ENCODE measurements around the gene TM9SF4. TPM values are rescaled to one million over a fixed set of nuclear protein-coding genes. Genes with fewer than 3 reads are reported as not detected.
A peak's percentile ranks its signal among the peaks of the same experiment; 100 is the strongest.

The TM9SF4 gene
- total RNA-seq, 2 donors from 2014 or later, result 77.2 to 84.8 TPM

DNA sequence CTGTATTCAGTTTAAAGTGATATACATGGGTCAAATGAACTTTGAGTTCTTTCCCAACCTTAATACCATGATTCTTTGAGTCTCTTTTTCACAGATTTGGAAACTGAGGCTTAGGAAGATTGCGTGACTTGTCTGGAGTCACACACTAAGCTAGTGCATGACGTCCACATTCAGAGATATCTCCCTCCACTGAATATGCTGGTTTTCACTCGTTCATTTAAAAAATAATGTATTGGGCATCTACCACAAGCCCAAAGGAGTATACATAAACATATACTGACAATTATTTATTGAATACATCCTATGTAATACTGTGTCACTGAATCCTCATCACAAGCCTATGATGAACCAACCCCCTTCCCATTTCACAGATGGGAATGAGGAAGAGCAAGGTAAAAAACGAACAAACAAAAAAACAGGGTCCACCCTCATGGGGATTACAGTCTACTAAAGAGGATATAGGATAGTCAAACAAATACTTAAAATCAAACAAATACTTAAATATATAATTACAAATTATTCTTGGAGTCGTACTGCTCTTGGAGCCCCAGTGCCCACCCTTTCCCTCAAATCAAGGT lies 611 bp upstream of the TM9SF4 start:
- no peak for TF ChIP-seq CTCF (conservative IDR thresholded peaks at IDR 0.05)
- H3K9me3 ChIP-seq (ENCODE audit: control insufficient read depth, low read length), result no peaks in the 10 kb centered on the region
- DNase-seq, result no peak
- Mint-ChIP-seq H3K9me3 (no peaks in the 10 kb centered on the region), H3K27ac (no peak overlapping the region), H3K4me1 (peaks cover 7% of the 10 kb centered on the region), H3K27me3 (ENCODE audit: insufficient read depth) (peaks cover 14% of the 10 kb centered on the region), H3K4me3 (peak overlapping the region; percentile 98), H3K36me3 (ENCODE audit: low read depth) (peaks cover 8% of the 10 kb centered on the region)
- peak overlapping the region; percentile 98 for H3K9ac ChIP-seq (ENCODE audit: extremely low read depth, low read length, poor library complexity, severe bottlenecking)
- 64 to 86% methylated on average over 1 to 4 of the region's 5 CpGs for WGBS, 2 experiments (ENCODE audit: insufficient coverage in 1 of 2, insufficient read length in 1 of 2)
- H3K27me3 ChIP-seq (ENCODE audit: control insufficient read depth, insufficient read depth, low read length, poor library complexity, severe bottlenecking), result peaks cover 10% of the 10 kb centered on the region
- peak overlapping the region; percentile 93 for H3K4me3 ChIP-seq (ENCODE audit: low read length)
- H3K36me3 ChIP-seq (ENCODE audit: control insufficient read depth, insufficient read depth, low read length), result no peaks in the 10 kb centered on the region
- H3K4me1 ChIP-seq (ENCODE audit: control insufficient read depth, insufficient read depth, low read length), result no peaks in the 10 kb centered on the region
- H3K27ac ChIP-seq (ENCODE audit: low read depth, low read length), result no peak overlapping the region

DNA sequence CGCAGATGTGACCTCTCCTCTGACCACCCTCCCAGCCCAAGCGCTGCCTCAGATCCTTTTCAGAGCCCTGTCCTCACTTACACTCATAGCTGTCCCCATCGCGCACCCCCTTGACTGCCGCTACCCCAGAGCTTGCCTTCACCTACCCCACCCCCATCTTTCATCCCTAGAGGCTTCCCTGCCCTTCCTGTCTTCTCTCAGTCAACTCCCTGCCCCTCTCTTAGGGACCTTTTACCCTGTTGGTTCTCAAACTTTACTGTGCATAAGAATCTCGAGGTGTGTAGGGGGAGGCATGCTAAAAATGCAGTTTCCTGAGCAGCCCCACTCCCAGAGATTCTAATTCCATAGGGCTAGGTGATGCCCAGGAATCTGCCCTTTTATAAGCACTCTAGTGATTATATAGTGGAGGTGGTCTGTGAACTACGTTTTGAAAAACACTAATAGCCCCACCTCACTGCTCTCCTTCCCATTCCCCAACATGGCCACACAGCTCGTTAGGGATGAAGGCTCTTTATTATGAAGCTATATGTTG lies 725 bp downstream of the TM9SF4 start:
- Mint-ChIP-seq H3K27me3 (ENCODE audit: insufficient read depth) (peaks cover 2% of the 10 kb centered on the region), H3K36me3 (ENCODE audit: low read depth) (peaks cover 10% of the 10 kb centered on the region), H3K9me3 (no peaks in the 10 kb centered on the region), H3K4me1 (peaks cover 16% of the 10 kb centered on the region), H3K4me3 (peak overlapping the region; percentile 98), H3K27ac (peak overlapping the region; percentile 100)
- Histone ChIP-seq H3K9ac (ENCODE audit: extremely low read depth, low read length, poor library complexity, severe bottlenecking) (peak overlapping the region; percentile 98), H3K4me1 (ENCODE audit: control insufficient read depth, insufficient read depth, low read length) (peaks cover 8% of the 10 kb centered on the region), H3K36me3 (ENCODE audit: control insufficient read depth, insufficient read depth, low read length) (no peaks in the 10 kb centered on the region), H3K27ac (ENCODE audit: low read depth, low read length) (no peak overlapping the region), H3K9me3 (ENCODE audit: control insufficient read depth, low read length) (no peaks in the 10 kb centered on the region), H3K4me3 (ENCODE audit: low read length) (peak overlapping the region; percentile 93), H3K27me3 (ENCODE audit: control insufficient read depth, insufficient read depth, low read length, poor library complexity, severe bottlenecking) (no peaks in the 10 kb centered on the region)
- WGBS, 2 experiments (ENCODE audit: insufficient coverage in 1 of 2, insufficient read length in 1 of 2), result 0 to 5% methylated on average over 3 to 7 of the region's 8 CpGs
- DNase-seq, result no peak
- TF ChIP-seq CTCF (conservative IDR thresholded peaks at IDR 0.05), result no peak

GRCh38 chr20:32110727-32111126 lies 1.2 kb downstream of the TM9SF4 start:
- no peaks in the 10 kb centered on the region for H3K27me3 ChIP-seq (ENCODE audit: control insufficient read depth, insufficient read depth, low read length, poor library complexity, severe bottlenecking)
- no peak overlapping the region for H3K27ac ChIP-seq (ENCODE audit: low read depth, low read length)
- Mint-ChIP-seq H3K4me3 (peak overlapping the region; percentile 98), H3K27ac (no peak overlapping the region), H3K9me3 (no peaks in the 10 kb centered on the region), H3K4me1 (peaks cover 19% of the 10 kb centered on the region), H3K27me3 (ENCODE audit: insufficient read depth) (peaks cover 1% of the 10 kb centered on the region), H3K36me3 (ENCODE audit: low read depth) (peaks cover 11% of the 10 kb centered on the region)
- 91 to 100% methylated on average over 1 to 3 of the region's 3 CpGs for WGBS, 2 experiments (ENCODE audit: insufficient coverage in 1 of 2, insufficient read length in 1 of 2)
- no peaks in the 10 kb centered on the region for H3K36me3 ChIP-seq (ENCODE audit: control insufficient read depth, insufficient read depth, low read length)
- no peak for DNase-seq
- peak overlapping the region; percentile 98 for H3K9ac ChIP-seq (ENCODE audit: extremely low read depth, low read length, poor library complexity, severe bottlenecking)
- no peak for TF ChIP-seq CTCF (conservative IDR thresholded peaks at IDR 0.05)
- H3K9me3 ChIP-seq (ENCODE audit: control insufficient read depth, low read length), result no peaks in the 10 kb centered on the region
- peak overlapping the region; percentile 93 for H3K4me3 ChIP-seq (ENCODE audit: low read length)
- H3K4me1 ChIP-seq (ENCODE audit: control insufficient read depth, insufficient read depth, low read length), result peaks cover 9% of the 10 kb centered on the region

All from endodermal cell (in vitro differentiated cells).